Activated CD8-positive, alpha-beta memory T cell treated with anti-CD3 and anti-CD28 coated beads for 36 hours (primary cell): ENCODE data around the gene KLRD1. TPM values are rescaled to one million over a fixed set of nuclear protein-coding genes. Genes with fewer than 3 reads are reported as not detected.
"Not testable (repeated sequence)": the region's sequence is repeated elsewhere in the genome, so short reads cannot be mapped to it uniquely, and the experiment has no call there.

Experiments used
- CTCF ChIA-PET: fragments of 350-600 bp; sonication (Branson Sonifier 250); formaldehyde crosslinking; loops from one replicate; lab custom pipeline; 2021; ENCODE audit warnings: antibody characterized with exemption; lab: Charles Lee
- POLR2A ChIA-PET: fragments of 350-600 bp; sonication (Branson Sonifier 250); formaldehyde crosslinking; loops from one replicate; lab custom pipeline; 2021; ENCODE audit warnings: antibody characterized with exemption; lab: Charles Lee
- total RNA-seq, 2 experiments: library from RNA; stranded (reverse); gene quantifications; one replicate each; pipeline ENCODE4 v1.2.3, GENCODE V29; 2021

The KLRD1 gene
- total RNA-seq, 2 experiments from 2014 or later, result 68.3 to 79.1 TPM

- POLR2A ChIA-PET, result interaction anchor here (0.6 to 2.5 kb wide), 4 partner anchors 10 to 54 kb away, joined by 3 to 7 read pairs (median 3); no protein-coding TSS in a partner anchor
- CTCF ChIA-PET, result interaction anchor here (1.5 kb wide), 1 partner anchor 10 kb away, joined by 4 read pairs; no protein-coding TSS in a partner anchor
These were observed 56.5 kb downstream of the KLRD1 start for GRCh38 chr12:10363914-10364814.

- ChIA-PET CTCF (interaction anchor here (1.0 to 1.5 kb wide), 2 partner anchors 9 to 46 kb away, joined by 3 to 4 read pairs; no protein-coding TSS in a partner anchor), POLR2A (interaction anchor here (0.6 to 2.5 kb wide), 5 partner anchors 9 to 55 kb away, joined by 3 to 7 read pairs (median 3); no protein-coding TSS in a partner anchor)
These were observed 57.3 kb downstream of the KLRD1 start for GRCh38 chr12:10364815-10365622.

- ChIA-PET CTCF (interaction anchor here (1.0 to 1.7 kb wide), 5 partner anchors 29 to 130 kb away, joined by 3 to 5 read pairs (median 3); no protein-coding TSS in a partner anchor), POLR2A (interaction anchor here (2.5 kb wide), 1 partner anchor 8 kb away, joined by 7 read pairs; no protein-coding TSS in a partner anchor)
These were observed 58.2 kb downstream of the KLRD1 start for GRCh38 chr12:10365696-10366405.

GRCh38 chr12:10366875-10367274 is 59.2 kb downstream of the KLRD1 start:
- POLR2A ChIA-PET, result interaction anchor here (0.6 to 0.7 kb wide), 2 partner anchors 47 to 48 kb away, joined by 3 to 5 read pairs; no protein-coding TSS in a partner anchor

GRCh38 chr12:10367714-10368113 is 60.0 kb downstream of the KLRD1 start:
- POLR2A ChIA-PET, result not testable (repeated sequence)
- CTCF ChIA-PET, result interaction anchor here (1.7 kb wide), 1 partner anchor 132 kb away, joined by 5 read pairs; no protein-coding TSS in a partner anchor

More at GRCh38 chr12:10366875-10367274, 59.2 kb downstream of the KLRD1 start:
- CTCF ChIA-PET, result interaction anchor here (1.3 to 1.7 kb wide), 4 partner anchors 28 to 131 kb away, joined by 3 to 5 read pairs (median 4); no protein-coding TSS in a partner anchor

- CTCF ChIA-PET, result no interaction called here
- POLR2A ChIA-PET, result no interaction called here
These were observed 60.8 kb downstream of the KLRD1 start for GRCh38 chr12:10368206-10369171.

- POLR2A ChIA-PET, result interaction anchor here (0.6 kb wide), 1 partner anchor 57 kb away, joined by 4 read pairs; no protein-coding TSS in a partner anchor
- CTCF ChIA-PET, result interaction anchor here (0.9 kb wide), 1 partner anchor 134 kb away, joined by 4 read pairs; no protein-coding TSS in a partner anchor
These were observed 62.1 kb downstream of the KLRD1 start for GRCh38 chr12:10369557-10370415.

GRCh38 chr12:10371893-10372535 is 64.3 kb downstream of the KLRD1 start:
- POLR2A ChIA-PET, CTCF ChIA-PET: not testable (repeated sequence)

- POLR2A ChIA-PET, result no interaction called here
These were observed 64.9 kb downstream of the KLRD1 start for GRCh38 chr12:10372559-10372958.

GRCh38 chr12:10374624-10375018 is 67.0 kb downstream of the KLRD1 start:
- CTCF ChIA-PET, result interaction anchor here (0.7 to 1.5 kb wide), 5 partner anchors 10 to 162 kb away, joined by 3 to 4 read pairs (median 3); partner anchors contain the start of gene GABARAPL1
- POLR2A ChIA-PET, result interaction anchor here (0.7 to 1.5 kb wide), 4 partner anchors 10 to 1385 kb away, joined by 3 to 7 read pairs (median 4); partner anchors contain the start of gene KLRG1

More at GRCh38 chr12:10372559-10372958, 64.9 kb downstream of the KLRD1 start:
- CTCF ChIA-PET, result no interaction called here

- CTCF ChIA-PET, result not testable (repeated sequence)
These were observed 71.1 kb downstream of the KLRD1 start for GRCh38 chr12:10378737-10379136.

More at GRCh38 chr12:10378737-10379136, 71.1 kb downstream of the KLRD1 start:
- POLR2A ChIA-PET, result not testable (repeated sequence)

Other genes with a start within 250 kb of the KLRD1 start
- not detected for gene CLEC1A, start 208.9 kb upstream of the KLRD1 start, total RNA-seq
- gene CLEC7A, start 177.7 kb upstream of the KLRD1 start, total RNA-seq, result not detected
- gene OLR1, start 135.7 kb upstream of the KLRD1 start, total RNA-seq, result not detected
- not detected for gene TMEM52B, start 128.8 kb upstream of the KLRD1 start, total RNA-seq
- gene GABARAPL1, start 95.0 kb upstream of the KLRD1 start, total RNA-seq, result 10 to 100 TPM; 12.7 to 16.8 TPM
- 100 to 1,000 TPM; 125 to 126 TPM for gene KLRK1, start 82.2 kb downstream of the KLRD1 start, total RNA-seq
- 1 to 10 TPM; 6.6 to 7.6 TPM for gene KLRC4, start 101.9 kb downstream of the KLRD1 start, total RNA-seq
- gene KLRC3, start 112.7 kb downstream of the KLRD1 start, total RNA-seq, result 1 to 10 TPM; 1.8 to 3.0 TPM
- 1 to 10 TPM; 6.3 to 7.5 TPM for gene KLRC2, start 128.1 kb downstream of the KLRD1 start, total RNA-seq
- gene KLRC1, start 145.5 kb downstream of the KLRD1 start, total RNA-seq, result 10 to 100 TPM; 18.4 to 20.5 TPM
- 1 to 10 TPM; 1.5 to 1.9 TPM for gene EIF2S3B, start 198.0 kb downstream of the KLRD1 start, total RNA-seq